BE2C (cell line): ENCODE measurements around the gene FANCI.

Source experiments
- DNase-seq: peaks from one replicate; pipeline ENCODE4 v3.0.0-alpha.2; 2020
- H3K27me3 ChIP-seq: fragments of 250-450 bp; sonication (Bioruptor Pico); 2 replicates; pipeline ENCODE4 v1.5.1; 2020; ENCODE audit warnings: mild to moderate bottlenecking
- H3K36me3 ChIP-seq: fragments of 250-450 bp; sonication (Bioruptor Pico); 2 replicates; pipeline ENCODE4 v1.5.1; 2020; ENCODE audit warnings: mild to moderate bottlenecking
- H3K4me1 ChIP-seq: fragments of 250-450 bp; sonication (Bioruptor Pico); 2 replicates; pipeline ENCODE4 v1.5.1; 2020
- H3K4me3 ChIP-seq: 2 replicates; pipeline ENCODE4 v1.5.1; 2011; ENCODE audit warnings: low read depth, low read length
- H3K9me3 ChIP-seq: fragments of 250-450 bp; sonication (Bioruptor Pico); 2 replicates; pipeline ENCODE4 v1.5.1; 2020
- CTCF ChIP-seq: IDR thresholded peaks from 2 replicates; pipeline ENCODE4 v1.5.1; 2012; ENCODE audit warnings: mild to moderate bottlenecking, low read depth, low read length

FANCI gene

GRCh38 chr15:89217031-89217430 lies 26.7 kb upstream of the FANCI start:
- no peaks in the 10 kb centered on the region for H3K27me3 ChIP-seq
- no peak for DNase-seq
- H3K36me3 ChIP-seq, result no peaks in the 10 kb centered on the region
- no peaks in the 10 kb centered on the region for H3K4me1 ChIP-seq
- no peaks in the 10 kb centered on the region for H3K9me3 ChIP-seq
- no peak for TF ChIP-seq CTCF
- no peak overlapping the region for H3K4me3 ChIP-seq

DNA sequence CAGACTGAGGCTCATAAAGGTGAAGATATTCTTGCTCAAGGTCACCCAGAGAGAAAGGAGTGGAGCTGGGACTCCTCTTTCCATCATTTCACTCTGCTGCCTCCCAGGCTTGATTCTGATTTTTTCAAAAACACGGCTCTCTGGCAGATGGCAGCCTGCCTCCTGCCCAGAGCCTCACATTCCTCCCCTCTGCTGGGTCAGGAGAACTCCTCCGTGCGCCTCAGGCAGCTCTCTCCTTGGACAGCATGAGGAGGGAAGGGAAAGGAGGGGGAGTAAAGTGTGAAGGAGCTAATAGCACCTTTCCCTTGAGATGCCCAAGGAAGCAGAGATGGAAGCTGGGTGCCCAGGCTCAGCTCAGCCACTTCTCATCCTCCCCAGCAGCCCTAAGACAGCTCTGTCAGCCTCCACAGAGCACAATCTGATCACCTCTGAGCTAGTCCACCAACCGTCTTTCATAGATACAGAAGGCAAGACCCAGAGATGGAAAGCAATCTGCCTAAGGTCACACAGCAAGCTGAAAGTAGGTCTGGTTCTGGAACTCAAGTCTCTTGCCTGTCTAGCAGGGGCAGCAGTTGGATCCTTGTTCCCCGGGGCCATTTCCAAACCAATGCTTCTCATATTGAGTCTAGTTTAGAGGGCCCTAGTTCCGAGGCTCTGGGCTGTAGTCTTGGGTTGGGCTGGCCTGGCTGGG lies 25.9 kb upstream of the FANCI start:
- Histone ChIP-seq H3K27me3 (no peaks in the 10 kb centered on the region), H3K36me3 (no peaks in the 10 kb centered on the region), H3K4me3 (no peak overlapping the region), H3K9me3 (no peaks in the 10 kb centered on the region), H3K4me1 (no peaks in the 10 kb centered on the region)
- DNase-seq, result no peak
- TF ChIP-seq CTCF, result no peak

DNA sequence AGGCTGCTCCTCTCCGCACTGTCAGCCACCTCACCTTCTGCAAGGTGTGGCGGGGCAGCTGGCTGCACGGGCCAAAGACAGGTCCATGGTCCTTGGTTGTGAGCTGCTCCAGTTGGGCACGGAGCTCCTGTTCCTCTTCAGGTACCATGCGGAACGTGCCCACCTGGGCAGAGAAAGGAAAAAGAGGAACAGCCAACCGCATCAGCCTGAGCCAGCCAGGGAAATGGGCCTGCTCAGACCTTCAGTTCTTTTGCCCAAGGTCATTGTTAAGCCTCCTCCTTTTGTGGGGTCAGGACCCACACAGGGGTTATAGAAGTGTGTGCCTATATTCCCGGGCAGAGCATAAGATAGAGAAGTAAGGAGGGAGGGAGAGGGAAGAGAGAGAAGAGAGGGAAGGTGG lies 25.2 kb upstream of the FANCI start:
- DNase-seq, result no peak
- no peak for TF ChIP-seq CTCF
- H3K4me1 ChIP-seq, result no peaks in the 10 kb centered on the region
- no peaks in the 10 kb centered on the region for H3K27me3 ChIP-seq
- no peaks in the 10 kb centered on the region for H3K36me3 ChIP-seq
- H3K4me3 ChIP-seq, result no peak overlapping the region
- H3K9me3 ChIP-seq, result no peaks in the 10 kb centered on the region

DNA sequence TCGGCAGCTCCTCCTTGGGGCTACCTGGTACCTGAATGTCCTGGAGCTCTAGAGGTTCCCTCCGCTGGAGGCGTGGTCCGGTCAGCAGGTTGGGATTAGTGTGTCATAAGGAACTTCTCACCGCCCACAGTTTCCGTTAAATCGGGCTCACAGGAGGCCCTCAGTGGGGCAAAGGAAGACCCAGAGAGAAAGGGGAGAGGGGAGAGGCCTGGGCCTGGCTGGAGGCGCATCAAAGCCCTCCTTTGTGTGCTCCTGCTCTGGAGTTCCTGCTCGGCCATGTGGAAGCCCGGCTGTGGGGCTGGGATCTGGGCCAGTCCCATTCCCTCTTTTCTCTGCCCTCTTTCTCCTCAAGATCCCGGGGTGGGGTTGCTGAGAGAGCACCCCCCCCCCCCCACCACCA lies 22.2 kb upstream of the FANCI start, which contains the start of gene RLBP1:
TSS of gene RLBP1 (minus strand) at position 37 of the 400 bp plus-strand sequence. CDS start 2,604 bp downstream, outside the sequence.
- no peak for TF ChIP-seq CTCF
- Histone ChIP-seq H3K36me3 (no peaks in the 10 kb centered on the region), H3K9me3 (no peaks in the 10 kb centered on the region), H3K4me1 (no peaks in the 10 kb centered on the region), H3K4me3 (no peak within 1 kb of the TSS), H3K27me3 (no peaks in the 10 kb centered on the region)
- DNase-seq, result no peak

GRCh38 chr15:89225588-89225987 lies 18.2 kb upstream of the FANCI start:
- Histone ChIP-seq H3K4me1 (no peaks in the 10 kb centered on the region), H3K27me3 (no peaks in the 10 kb centered on the region), H3K9me3 (no peaks in the 10 kb centered on the region), H3K36me3 (no peaks in the 10 kb centered on the region), H3K4me3 (no peak overlapping the region)
- TF ChIP-seq CTCF, result no peak
- DNase-seq, result no peak

DNA sequence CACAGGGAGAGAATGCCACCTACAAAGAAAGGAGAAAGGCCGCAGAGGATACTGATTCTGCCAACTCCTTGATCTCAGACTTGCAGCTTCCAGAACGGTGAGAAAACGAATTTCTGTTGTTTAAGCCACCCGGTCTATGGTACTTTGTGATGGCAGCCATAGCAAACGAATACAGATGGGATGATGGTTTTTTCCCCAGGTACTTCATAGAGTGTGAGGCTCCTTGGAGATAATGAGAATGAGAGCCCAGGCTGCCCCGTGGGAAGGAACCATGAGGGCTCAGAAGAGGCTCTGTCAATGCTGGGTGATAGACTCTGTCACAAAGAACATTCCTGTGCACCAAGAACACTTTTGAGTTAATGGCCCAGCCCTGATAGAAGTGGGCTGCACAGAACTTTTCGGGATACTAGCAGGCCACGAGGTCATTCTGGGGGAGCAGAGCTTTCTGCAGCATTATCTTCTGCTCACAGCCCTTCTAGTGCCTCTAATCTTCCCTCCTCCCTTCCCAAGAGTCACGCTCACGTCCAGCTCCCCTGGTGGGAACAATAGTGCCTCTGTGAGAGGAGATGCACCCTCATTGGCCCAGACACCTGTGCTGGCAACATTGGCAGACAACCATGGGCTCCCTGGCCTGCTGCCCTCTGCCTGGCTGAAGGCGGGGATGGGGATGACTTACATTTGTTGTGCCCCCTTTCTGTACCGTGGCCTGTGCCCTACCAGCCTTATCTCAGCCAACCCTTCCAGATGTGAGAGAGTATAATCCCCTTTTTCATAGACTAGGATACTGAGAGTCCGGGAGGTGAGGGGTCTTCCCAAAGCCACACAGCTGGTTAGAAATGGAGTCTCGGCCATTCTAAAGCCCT lies 17.2 kb upstream of the FANCI start:
- Histone ChIP-seq H3K9me3 (no peaks in the 10 kb centered on the region), H3K4me3 (no peak overlapping the region), H3K36me3 (no peaks in the 10 kb centered on the region), H3K4me1 (no peaks in the 10 kb centered on the region), H3K27me3 (no peaks in the 10 kb centered on the region)
- DNase-seq, result no peak
- no peak for TF ChIP-seq CTCF
